Renal pelvis (tissue), 4 donors: ENCODE data around the gene ACOX2. TPM values are rescaled to one million over a fixed set of nuclear protein-coding genes. Genes with fewer than 3 reads are reported as not detected.

Experiments used
- DNase-seq: peaks from one replicate; pipeline ENCODE4 v3.0.0-alpha.2; 2013
- polyA plus RNA-seq, 3 donors: library from polyadenylated mRNA; unstranded; fragments of 120-200 nt; gene quantifications; one replicate each; pipeline ENCODE4 v1.2.1, GENCODE V29; 2013; ENCODE audit not compliant: insufficient read length in 3 of 3

The ACOX2 gene
- polyA plus RNA-seq, 3 donors = 37.2 to 42.3 (median 37.3) TPM

DNA sequence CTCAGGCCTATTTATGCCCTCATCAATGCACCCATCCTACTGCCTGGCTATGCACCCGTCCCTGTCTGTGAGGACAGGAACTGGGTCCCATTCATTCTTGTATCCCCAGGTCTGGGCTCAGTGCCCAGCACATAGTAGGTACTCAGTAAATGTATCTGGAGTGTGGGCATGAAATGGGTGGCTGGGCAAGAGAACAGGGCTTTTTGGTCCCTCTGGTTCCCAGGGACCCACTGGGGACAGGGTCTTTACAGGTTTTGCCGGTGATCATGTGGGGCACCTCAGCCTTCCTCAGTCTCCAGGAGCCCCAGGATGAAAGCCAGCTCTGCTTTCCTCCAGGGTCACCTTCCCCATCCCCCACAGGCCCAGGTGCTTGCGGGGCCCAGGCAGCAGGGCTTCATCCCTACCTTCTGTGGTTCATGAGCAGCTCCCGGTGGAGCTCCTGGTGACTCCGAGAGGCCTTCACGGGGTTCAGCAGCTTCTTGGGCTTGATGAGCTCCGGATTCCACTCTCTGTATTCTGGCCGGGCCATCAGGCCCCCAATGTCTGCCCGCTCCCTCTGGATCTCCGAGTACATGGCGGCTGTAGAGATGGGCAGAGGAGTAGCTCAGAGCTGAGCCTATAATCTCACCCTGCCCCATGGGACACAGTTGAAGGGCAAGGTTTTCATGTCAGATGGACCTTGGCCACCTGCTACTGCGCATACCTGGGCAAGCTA, 32.5 kb upstream of the ACOX2 start:
- DNase-seq = no peak

DNA sequence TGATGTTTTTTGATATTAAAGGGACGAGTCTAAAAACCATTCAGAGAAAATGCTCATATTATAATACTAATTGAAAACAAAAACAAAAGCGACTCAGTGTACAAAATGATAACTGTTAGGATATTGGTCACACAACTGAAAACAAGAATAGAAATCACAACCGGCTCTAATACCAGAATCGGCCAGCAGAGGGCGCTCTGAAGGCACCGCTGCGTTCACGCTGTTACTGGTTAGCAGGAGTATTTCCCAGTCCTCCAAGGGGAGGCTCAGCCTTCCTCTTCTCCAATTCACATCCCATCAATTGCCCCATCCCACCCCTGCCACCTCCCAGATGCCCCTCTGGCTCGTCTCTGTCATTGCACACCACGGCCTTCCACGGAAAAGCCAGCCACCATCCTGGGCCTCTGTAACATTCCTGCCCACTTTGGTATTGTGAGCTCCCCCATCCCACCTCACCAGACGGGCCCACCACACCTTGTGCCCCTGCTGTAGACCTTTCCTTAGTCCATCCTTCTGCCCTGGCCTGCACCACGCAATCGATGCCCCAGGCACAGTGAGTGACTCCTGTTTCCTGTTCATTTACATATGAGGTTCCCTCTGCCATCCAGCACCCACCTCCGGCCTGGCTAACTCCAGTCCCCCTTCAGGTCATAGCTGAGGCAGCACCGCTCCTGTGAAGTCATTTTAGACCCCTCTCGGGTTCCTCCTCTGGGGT, 31.7 kb upstream of the ACOX2 start:
- DNase-seq = peak; percentile 68

- no peak for DNase-seq
Measured at GRCh38 chr3:58567251-58567515, 30.2 kb upstream of the ACOX2 start.

GRCh38 chr3:58566398-58567250, 29.6 kb upstream of the ACOX2 start:
- no peak for DNase-seq

- DNase-seq = no peak
Measured at GRCh38 chr3:58565621-58566397, 28.8 kb upstream of the ACOX2 start.

- no peak for DNase-seq
Measured at GRCh38 chr3:58564456-58565160, 27.6 kb upstream of the ACOX2 start.

- DNase-seq = no peak
Measured at GRCh38 chr3:58564054-58564453, 27.1 kb upstream of the ACOX2 start.

GRCh38 chr3:58563386-58564035, 26.5 kb upstream of the ACOX2 start:
- DNase-seq = no peak

- DNase-seq = no peak
Measured at GRCh38 chr3:58562498-58562897, 25.5 kb upstream of the ACOX2 start.

DNA sequence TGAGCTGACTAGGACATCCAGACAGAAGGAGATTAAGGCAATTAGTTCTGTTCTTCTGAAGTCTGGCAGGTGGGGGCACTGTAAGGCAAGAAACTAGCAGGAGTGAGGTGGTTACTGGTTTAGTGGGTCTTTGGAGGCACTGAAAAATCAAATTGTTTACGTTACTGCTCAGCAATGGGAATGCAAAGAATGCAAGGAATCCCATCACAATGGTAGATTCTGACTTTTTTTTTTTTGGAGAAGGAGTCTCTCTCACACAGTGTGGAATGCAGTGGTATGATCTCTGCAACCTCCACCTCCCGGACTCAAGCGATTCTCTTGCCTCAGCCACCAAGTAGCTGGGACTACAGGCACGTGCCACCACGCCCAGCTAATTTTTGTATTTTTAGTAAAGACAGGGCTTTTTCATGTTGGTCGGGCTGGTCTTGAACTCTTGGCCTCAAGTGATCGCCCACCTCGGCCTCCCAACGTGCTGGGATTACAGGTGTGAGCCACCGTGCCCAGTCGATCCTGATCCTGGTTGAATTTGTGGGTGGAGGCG, 23.9 kb upstream of the ACOX2 start:
- DNase-seq = peak; percentile 71

GRCh38 chr3:58559586-58559985, 22.6 kb upstream of the ACOX2 start:
- DNase-seq = no peak

- no peak for DNase-seq
Measured at GRCh38 chr3:58557491-58557890, 20.5 kb upstream of the ACOX2 start.

DNA sequence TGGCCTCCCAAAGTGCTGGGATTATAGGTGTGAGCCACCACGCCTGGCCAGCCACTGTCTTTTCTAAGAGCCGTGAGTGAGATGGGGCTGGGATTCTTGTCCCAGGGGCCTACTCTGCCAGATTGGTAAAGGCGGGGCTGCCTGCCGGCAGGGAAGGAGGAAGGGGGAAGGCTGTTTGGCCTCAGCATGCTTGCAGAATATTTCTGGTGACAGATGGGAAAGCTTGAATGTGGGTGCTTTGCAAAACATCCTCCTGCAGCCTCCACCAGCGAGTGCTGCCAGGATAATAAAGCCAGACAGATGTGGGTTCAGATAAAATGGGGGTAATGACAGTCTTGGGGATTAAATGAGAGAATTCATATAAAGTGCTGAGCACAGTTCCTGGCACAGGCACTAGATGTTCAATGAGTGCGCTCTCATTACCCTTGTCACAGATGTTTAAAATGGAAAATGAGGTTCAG, 19.8 kb upstream of the ACOX2 start:
- DNase-seq = no peak

- DNase-seq = no peak
Measured at GRCh38 chr3:58556001-58556400, 19.0 kb upstream of the ACOX2 start.

- DNase-seq = no peak
Measured at GRCh38 chr3:58555203-58555602, 18.2 kb upstream of the ACOX2 start.

- no peak for DNase-seq
Measured at GRCh38 chr3:58553003-58553402, 16.0 kb upstream of the ACOX2 start.

GRCh38 chr3:58551636-58552180, 14.7 kb upstream of the ACOX2 start:
- no peak for DNase-seq

- DNase-seq = no peak
Measured at GRCh38 chr3:58544541-58544940, 7.6 kb upstream of the ACOX2 start.

GRCh38 chr3:58540176-58540858, 3.3 kb upstream of the ACOX2 start:
- no peak for DNase-seq

DNA sequence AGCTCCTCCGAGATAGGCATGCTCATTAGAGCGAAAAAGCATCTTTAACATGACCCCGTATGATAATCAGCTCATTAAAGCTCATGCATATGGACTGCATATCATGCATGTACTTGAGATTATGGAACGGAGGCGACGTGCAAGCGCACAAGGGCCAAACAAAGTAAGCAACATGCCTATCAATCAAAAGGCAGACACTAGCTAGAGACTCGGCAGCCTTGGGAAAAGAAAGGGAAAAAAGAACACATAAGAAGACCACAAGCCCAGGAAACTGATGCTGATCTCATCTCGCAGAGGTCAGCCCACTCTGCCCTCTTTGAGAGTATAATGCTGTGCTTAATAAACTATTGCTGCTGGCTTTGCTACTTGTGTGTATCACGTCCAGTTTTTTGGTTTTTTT, 2.6 kb upstream of the ACOX2 start:
- DNase-seq = no peak
